ENCODE measurements around the gene PVRIG. TPM values are rescaled to one million over a fixed set of nuclear protein-coding genes. Genes with fewer than 3 reads are reported as not detected.

Gene PVRIG
- total and polyA plus RNA-seq, 9 of the 15 experiments (the other 6 are each of a cell fraction or from before 2014, with no cell fraction given): 0.16 to 0.64 TPM; not detected in 7

- Histone ChIP-seq H3K27me3 (ENCODE audit: control insufficient read depth in 2 of 2, insufficient read depth in 2 of 2, low read length in 2 of 2) (no peaks in the 10 kb centered on the region), H4K20me1 (replicated peaks; ENCODE audit: control insufficient read depth, insufficient read depth, low read length) (0 out of 2 replicates have a peak, but pooled peaks cover 4% of the 10 kb centered on the region), H3K4me3 (no peak overlapping the region), H2AFZ (ENCODE audit: low read depth, low read length) (no peak overlapping the region), H3K4me2 (ENCODE audit: insufficient read depth, low read length) (no peak overlapping the region), H3K36me3 (ENCODE audit: control insufficient read depth, insufficient read depth, low read length) (no peaks in the 10 kb centered on the region), H3K9ac (ENCODE audit: insufficient read depth in 1 of 2, low read depth in 2 of 2, low read length in 2 of 2) (peak overlapping the region in 1 of 2 experiments; percentile 53; a peak in 2 of 4 replicates), H3K79me2 (ENCODE audit: control insufficient read depth, insufficient read depth, low read length) (no peaks in the 10 kb centered on the region), H3K4me1 (replicated peaks in 1 of 2; ENCODE audit: control insufficient read depth in 2 of 2, insufficient read depth in 2 of 2, low read length in 2 of 2) (peaks cover 16 to 54% of the 10 kb centered on the region in 2 experiments; a peak in 4 of 5 replicates), H3K9me1 (ENCODE audit: control insufficient read depth, insufficient read depth, low read length) (no peaks in the 10 kb centered on the region), H3K27ac (ENCODE audit: extremely low read depth, low read depth, low read length) (no peak overlapping the region), H3K9me3 (replicated peaks; ENCODE audit: control insufficient read depth, insufficient read depth, low read depth, low read length) (no peaks in the 10 kb centered on the region)
- no TSS peak for BruUV-seq (replicated peaks)
- no peak for FAIRE-seq
- 10% methylated on average over 5 of the region's 5 CpGs for WGBS (ENCODE audit: insufficient coverage, low coverage, missing lambda C conversion rate)
- no peak for ATAC-seq
- POLR2A ChIA-PET: interaction anchor here (0.6 kb wide), 1 partner anchor 10 kb away, joined by 3 read pairs; no protein-coding TSS in a partner anchor
- peak in 1 of 4 experiments; percentile 10 for DNase-seq (ENCODE audit: extremely low read depth in 1 of 4, low spot score in 3 of 4)
- intact Hi-C loops (cut with micrococcal nuclease): no loop called here
- in situ Hi-C loops (cut with MboI): no loop called here
- CTCF ChIA-PET (ENCODE audit: low intra/inter-chr PET ratio): no interaction called here
- TF ChIP-seq KLF13 (tag; IDR thresholded peaks at IDR 0.05; ENCODE audit: borderline replicate concordance, low read depth) (no peak), ZZZ3 (IDR thresholded peaks at IDR 0.05) (no peak), POLR2AphosphoS5 (IDR thresholded peaks at IDR 0.05; ENCODE audit: control insufficient read depth, insufficient read depth, low read depth, low read length) (no peak), PTRF (tag; IDR thresholded peaks at IDR 0.05) (no peak), ZNF766 (CRISPR knock-in tag; conservative IDR thresholded peaks at IDR 0.05) (no peak), FIP1L1 (IDR thresholded peaks at IDR 0.05; ENCODE audit: low read depth, low read length, poor library complexity, severe bottlenecking) (no peak), JUND (IDR thresholded peaks at IDR 0.05; ENCODE audit: borderline replicate concordance, low read depth, low read length) (no peak), JUND (tag; IDR thresholded peaks at IDR 0.05; ENCODE audit: borderline replicate concordance, low read depth, low read length) (no peak), SETDB1 (IDR thresholded peaks at IDR 0.05; ENCODE audit: low read length) (no peak), ZNF75A (CRISPR knock-in tag; IDR thresholded peaks at IDR 0.05) (no peak), GTF2E2 (tag; IDR thresholded peaks at IDR 0.05) (no peak), ZNF398 (CRISPR knock-in tag; IDR thresholded peaks at IDR 0.05) (no peak), E4F1 (CRISPR knock-in tag; IDR thresholded peaks at IDR 0.05; ENCODE audit: borderline replicate concordance) (no peak), BHLHE40 (IDR thresholded peaks at IDR 0.05; ENCODE audit: low read length) (no peak), PKNOX1 (IDR thresholded peaks at IDR 0.05) (no peak), GMEB1 (CRISPR knock-in tag; IDR thresholded peaks at IDR 0.05) (no peak)
Measured at GRCh38 chr7:100174582-100174981, 45.2 kb upstream of the PVRIG start.

Measured in K562 (cell line).